GM03348 (cell line): ENCODE data around the gene GPR68.
A peak's percentile ranks its signal among the peaks of the same experiment; 100 is the strongest.
"Not testable (repeated sequence)": the region's sequence is repeated elsewhere in the genome, so short reads cannot be mapped to it uniquely, and the experiment has no call there.

Experiments used
- DNase-seq: peaks from one replicate; pipeline ENCODE4 v3.0.0; 2012; ENCODE audit warnings: low spot score

The GPR68 gene

DNA sequence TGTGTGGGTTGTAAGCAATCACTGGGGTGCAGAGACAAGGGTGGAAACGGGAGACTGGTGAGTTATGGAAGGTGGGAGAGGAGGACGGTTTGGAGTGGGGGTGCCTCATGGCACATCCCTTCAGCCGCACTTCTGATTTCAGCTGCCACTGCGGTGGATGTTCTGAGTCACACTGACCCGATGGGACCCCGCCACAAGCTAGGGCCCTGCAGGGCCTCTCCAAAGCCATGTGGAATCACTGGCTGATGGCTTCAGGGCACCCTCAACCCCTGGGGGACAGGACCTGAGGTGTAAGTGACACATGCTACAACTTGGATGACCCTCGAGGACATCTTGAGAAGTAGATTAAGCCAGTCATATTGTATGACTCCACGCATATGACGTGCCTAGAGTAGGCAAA is 53.7 kb downstream of the GPR68 start:
- no peak for DNase-seq

DNA sequence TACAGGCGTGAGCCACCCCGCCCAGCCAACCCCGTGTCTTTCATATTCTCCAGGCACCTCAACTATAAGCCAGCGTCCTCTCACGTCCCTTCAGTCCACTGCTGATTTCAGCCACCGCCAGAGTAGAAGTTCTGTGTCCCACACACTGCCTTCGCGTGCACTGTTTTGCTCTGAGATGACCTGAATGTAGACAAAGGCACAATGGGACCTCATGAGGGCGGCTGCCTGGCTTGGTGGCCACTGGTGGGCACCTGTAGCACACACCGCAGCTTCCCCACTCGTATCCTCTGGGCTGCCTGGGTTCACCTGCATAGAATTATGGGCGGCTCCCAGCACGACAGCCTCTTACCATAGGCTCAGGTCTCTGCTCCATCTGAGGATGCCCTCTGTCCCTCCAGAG is 57.2 kb downstream of the GPR68 start:
- no peak for DNase-seq

DNA sequence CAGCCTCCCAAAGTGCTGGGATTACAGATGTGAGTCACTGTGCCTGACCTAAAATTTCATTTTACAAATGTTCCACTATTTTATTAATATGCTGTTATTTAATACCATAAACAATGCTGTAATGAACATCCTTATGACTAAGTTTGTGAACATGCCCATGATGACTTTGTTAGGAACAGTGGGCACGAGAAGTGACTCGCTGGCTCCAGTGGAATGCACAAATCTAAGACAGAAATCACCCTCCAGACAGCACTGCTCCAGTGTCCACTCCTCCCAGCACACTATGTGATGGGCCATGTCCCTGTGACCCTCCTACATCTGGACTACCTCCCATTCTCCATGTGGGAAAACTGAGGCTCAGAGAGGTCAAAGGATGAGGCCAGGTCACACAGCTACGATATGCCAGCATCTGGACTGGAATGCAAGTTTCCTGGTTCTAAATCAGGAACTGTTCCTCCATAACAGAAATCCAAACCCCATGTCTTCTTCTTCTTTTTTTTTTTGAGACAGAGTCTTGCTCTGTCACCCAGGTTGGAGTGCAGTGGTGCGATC is 57.9 kb downstream of the GPR68 start:
- DNase-seq: peak; percentile 44

GRCh38 chr14:91185721-91186120 is 58.8 kb downstream of the GPR68 start:
- peak; percentile 61 for DNase-seq

- no peak for DNase-seq
Observed at GRCh38 chr14:91184559-91184958, 59.9 kb downstream of the GPR68 start.

DNA sequence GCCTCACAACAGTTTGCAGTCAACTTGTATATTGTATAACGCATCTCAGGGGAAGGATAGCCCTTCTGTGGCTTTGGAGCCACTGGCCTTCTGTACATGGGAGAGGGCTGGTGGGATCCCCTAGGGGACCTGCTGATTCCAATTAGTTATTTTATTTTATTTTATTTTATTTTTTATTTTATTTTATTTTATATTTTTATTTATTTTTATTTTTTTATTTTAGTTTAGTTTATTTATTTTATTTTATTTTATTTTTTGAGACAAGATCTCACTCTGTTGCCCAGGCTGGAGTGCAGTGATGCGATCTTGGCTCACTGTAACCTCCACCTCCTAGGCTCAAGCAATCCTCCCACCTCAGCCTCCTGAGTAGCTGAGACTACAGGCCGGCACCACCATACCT is 61.8 kb downstream of the GPR68 start:
- DNase-seq: not testable (repeated sequence)
